Tibial nerve (tissue), 3 donors: ENCODE measurements around the gene RIPOR3.

Experiments used
- CTCF ChIP-seq, 5 experiments: fragments of 200-600 bp in 3 of 5; fragments of 450-650 bp in 2 of 5; sonication (generic) in 3 of 5; IDR thresholded peaks; one replicate each; pipeline ENCODE4 v1.5.1; 2016 to 2019; ENCODE audit warnings: antibody characterized with exemption in 5 of 5, mild to moderate bottlenecking in 3 of 5, moderate library complexity in 2 of 5
- POLR2A ChIP-seq, 2 donors: fragments of 450-650 bp; IDR thresholded peaks; one replicate each; pipeline ENCODE4 v1.6.1; 2017; ENCODE audit warnings: antibody characterized with exemption in 2 of 2, mild to moderate bottlenecking in 2 of 2, moderate library complexity in 2 of 2

GRCh38 chr20:50670126-50670862 lies 21.0 kb downstream of the RIPOR3 start:
- TF ChIP-seq POLR2A (IDR thresholded peaks at IDR 0.05) (no peak), CTCF (IDR thresholded peaks at IDR 0.05) (no peak)
